GM18907 (cell line): Measurements from ENCODE around the gene LCK.

Source experiments
- ATAC-seq: cut with Tn5 transposase; IDR thresholded peaks from one replicate; pipeline ENCODE4 v1.9.1; 2021; ENCODE audit warnings: mild to moderate bottlenecking, moderate library complexity; ENCODE audit not compliant: unreplicated experiment

LCK gene

DNA sequence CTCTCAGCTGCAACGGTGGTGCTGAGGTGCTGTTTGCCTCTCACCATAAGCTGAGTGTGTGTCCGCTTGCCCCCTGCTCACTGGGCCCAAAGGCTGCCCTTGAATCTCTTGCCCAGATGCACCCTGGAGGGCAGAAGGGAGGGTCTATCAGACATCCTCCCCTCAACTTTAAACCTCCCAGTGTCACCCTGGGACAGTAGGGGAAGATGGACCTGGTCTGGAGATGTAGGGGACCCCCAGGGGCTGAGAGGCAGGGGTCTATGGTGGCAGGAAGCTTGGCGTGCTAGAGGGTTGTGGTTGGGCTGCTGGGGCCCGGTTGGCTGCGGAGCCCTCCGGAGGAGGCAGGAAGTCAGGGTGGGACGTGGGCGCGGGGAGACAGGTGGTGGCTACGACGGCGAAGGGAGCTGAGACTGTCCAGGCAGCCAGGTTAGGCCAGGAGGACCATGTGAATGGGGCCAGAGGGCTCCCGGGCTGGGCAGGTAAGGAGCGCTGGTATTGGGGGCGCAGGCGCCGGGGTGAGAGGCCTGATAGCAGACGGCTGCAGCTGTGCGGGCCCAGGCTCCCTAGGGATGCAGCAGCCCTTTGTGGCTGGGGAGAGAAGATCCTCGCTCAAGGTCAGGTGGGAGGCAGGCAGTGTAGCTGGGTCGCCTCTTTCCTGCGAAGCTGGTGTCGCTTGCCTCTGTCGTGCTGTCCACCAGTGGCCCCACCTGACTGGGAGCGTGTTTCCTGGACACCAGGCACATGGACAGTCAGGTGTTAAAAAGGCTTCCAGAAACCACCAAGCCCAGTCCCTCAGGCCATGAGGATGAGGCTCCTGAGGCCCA lies at the start of gene LCK:
TSS of gene LCK (plus strand) at position 373 of the 824 bp plus-strand sequence. CDS start 23,065 bp downstream, outside the sequence.
- ATAC-seq, result peak; percentile 26

DNA sequence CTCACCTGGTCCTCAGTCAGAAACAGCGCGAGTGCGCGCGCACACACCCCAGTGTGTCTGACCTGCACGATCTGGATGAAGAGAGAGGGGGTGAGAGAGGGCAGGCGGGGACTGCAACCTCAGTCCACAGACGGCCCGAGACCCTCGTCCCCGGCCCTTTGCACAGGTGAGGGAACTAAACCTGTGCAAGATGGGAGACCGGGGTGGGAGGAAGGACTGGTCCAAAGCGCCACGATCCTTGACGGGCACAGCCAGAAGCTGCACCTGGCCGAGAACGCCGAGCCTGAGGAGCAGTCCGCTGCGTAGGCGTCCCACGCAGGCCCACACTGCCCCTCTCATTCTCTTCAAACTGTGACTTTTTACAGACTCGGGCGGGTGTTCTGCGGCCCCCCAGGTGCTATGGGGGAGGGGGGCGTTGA lies 46.1 kb upstream of the LCK start:
- no peak for ATAC-seq

- ATAC-seq, result peak; percentile 45
These were observed 45.4 kb upstream of the LCK start, which contains the start of gene IQCC for GRCh38 chr1:32205401-32206370. Gene IQCC, plus strand, starts transcription at chr1:32205671. Its CDS starts 11 bp downstream, at chr1:32205682.

GRCh38 chr1:32208469-32208868 lies 42.6 kb upstream of the LCK start:
- ATAC-seq, result no peak

DNA sequence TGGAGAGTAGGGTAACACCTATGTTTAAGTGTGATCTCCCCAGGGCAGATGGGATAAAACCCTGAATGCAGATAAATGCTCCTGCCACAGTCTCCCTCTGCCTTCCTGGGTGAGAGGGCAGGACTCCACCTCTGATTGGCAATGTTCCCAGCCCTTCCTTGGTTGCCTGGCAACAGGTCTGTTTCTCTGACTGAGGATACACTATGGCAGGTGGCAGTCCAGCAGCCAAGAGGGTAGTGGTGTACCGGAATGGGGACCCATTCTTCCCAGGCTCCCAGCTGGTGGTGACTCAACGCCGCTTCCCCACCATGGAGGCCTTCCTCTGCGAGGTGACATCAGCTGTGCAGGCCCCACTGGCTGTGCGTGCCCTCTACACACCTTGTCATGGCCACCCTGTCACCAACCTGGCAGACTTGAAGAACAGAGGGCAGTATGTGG lies 42.2 kb upstream of the LCK start, which contains the start of gene DCDC2B:
TSS of gene DCDC2B (plus strand) at position 199 of the 438 bp plus-strand sequence. CDS start at position 204, 5 bp downstream.
- ATAC-seq, result no peak

DNA sequence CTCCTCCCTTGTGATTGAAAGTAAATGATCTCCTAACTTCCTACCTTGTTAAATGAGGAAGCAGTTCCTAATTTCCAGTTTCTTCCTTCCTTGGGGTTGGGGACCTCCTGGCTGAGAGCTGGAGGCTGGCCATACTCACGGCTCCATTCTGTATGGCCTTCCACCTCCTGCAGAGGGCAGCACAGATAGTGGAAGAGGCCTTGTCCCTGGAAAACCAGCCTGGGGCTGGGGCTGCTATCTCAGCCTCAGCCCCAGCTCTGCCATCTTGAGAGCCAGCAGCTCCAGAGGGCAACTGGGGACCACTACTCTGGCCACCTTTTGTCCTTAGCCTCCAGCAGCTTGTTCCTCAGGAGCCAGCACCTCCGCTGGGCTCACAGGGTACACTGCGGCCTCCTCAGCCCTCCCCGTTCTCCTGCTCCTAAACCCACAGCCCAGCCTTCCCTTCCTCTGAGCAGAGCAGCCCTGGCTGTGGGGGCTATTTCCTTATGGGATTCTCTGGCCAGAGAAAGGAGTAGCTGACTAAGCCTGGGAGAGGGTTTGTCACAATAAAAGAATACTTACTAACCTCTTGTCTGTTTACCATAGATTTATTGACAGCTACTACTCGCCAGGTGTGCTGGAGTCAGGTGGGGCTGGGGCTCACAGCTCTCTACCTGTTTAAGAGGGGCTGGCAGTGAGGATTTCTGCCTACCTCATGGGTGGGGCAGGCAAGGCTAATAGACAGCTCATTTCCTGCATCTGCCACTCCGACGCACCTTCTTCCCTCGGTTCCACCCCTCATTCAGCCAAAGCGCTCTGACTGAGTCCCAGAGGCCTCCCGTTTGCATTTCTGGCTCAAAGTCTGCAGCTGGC lies 35.2 kb upstream of the LCK start:
- no peak for ATAC-seq

DNA sequence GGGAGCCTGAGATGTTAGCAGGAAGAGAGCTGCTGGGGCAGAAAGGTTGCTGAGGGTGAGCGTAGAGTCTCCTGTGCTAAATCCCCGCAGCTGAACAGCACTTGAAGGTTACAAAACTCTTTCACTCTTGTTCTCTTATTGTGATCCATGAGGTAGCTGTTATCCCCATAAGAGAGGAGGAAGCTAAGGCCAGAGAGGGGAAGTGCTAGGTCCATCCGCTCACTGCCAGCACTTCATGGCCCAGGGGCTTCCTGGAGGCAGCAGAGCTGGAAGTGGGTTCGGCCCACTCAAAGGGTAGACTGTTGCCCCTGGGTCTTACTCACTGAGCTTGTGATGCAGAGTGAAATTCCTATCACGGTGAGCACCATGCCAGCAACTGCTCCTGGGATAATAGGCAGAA lies 34.5 kb upstream of the LCK start:
- no peak for ATAC-seq

DNA sequence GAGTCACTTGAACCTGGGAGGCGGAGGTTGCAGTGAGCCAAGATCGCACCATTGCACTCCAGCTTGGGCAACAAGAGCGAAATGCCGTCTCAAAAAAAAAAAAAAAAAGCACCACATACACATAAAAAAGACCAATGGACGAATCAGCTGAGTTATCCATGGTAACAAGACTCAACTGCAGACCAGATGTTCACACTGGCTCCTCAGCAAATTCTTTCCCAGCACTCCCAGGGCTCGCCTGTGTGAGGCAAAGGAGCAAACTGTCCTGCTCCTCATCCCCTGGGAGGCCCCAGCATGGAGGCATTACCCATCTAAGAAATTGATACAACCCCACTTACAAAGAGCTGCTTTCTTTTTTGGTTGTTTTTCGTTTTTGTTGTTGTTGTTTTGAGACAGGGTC lies 32.0 kb upstream of the LCK start:
- no peak for ATAC-seq

DNA sequence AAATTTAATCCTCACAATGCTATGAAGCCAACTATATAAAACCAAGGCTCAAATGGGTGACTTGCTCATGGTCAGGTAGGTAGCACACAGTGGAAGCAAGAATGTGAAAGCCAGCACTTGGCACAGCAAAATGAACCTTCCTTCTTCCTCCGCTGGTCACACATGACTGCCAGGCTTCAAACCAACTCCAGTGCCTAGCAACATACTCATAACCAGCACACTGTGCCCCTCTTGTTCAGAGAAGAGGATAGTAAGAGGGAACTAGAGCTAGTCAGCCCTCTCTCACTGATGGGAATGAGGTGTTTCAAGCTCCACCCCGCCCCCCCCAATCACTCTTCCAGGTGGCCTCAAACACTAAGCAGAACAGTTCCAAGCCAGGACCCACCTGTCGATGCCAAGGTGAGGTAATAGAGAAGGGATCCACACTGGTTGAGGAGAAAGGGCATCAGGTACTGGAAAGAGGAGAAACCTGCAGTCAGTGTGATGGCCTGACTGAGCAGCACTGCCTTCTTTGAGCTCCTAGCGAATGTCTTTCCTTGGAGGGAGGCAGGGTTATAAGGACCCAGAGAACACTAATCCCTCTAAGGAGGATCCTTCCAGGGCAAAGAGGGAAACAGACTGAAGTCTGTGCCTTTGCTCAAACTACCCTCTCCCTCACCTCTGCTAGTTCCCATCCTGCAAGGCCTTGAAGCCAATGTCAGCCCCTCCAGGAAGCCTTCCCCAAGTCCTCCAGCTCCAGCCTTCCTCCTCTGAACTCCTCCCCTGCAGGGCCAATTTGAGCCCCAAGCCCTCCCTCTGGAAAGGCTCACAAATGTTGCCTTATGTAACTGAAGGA lies 30.1 kb upstream of the LCK start:
- ATAC-seq, result no peak

DNA sequence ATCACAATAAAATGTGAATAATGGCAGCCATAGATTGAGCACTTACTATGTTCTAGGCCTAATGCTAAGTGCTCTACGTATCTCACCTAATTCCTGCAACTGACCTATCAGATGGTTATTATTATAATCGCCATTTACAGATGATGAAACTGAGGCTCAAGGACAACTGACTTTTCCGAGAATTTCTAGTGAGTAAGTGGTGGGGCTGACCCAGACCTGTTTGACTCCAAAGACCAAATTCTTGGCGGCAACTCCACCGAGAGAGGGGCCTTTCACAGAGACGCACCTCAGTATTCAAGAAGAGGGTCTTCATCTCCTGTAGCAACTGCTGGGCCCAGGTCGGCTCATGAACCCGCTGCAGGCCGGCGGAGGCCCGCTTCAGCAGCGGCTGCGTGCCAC lies 29.5 kb upstream of the LCK start:
- no peak for ATAC-seq

DNA sequence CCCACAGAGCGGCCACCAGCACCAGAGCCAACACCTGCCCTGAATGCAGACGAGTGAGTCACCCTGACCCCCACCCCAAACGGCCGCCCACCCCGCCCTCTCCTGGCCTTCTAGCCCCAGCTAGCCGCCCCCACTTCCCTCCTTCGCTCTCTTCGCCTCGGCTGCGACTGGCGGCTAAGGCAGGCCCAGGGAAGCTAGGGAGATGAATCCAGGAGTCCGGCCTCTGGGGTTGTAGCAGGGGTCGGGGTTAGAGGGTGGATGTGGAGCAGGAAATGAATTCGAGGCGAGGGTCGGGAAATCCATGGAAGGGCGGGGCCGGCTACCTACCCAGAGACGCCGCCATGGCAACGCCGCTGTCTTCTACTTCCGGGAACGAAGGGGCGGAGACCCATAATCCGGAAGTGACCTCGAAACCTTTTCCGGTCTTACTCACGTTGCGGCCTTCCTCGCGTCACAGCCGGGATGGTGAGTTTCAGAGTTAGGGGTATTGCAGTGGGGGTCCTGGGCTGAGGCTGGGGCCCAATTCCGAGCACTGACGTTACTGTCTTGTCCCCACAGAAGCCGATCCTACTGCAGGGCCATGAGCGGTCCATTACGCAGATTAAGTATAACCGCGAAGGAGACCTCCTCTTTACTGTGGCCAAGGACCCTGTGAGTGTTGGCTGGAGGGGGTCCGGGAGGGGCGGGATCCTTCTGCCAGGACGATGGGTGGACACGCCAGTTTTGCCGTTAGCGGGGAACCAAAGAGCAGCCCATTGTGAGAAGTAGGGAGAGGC lies 28.9 kb upstream of the LCK start, which contains the start of the genes EIF3I and TMEM234:
TSS of gene EIF3I (plus strand) at position 428 of the 776 bp plus-strand sequence. CDS start at position 463, 35 bp downstream.
TSS of gene TMEM234 (minus strand) at position 374 of the 776 bp plus-strand sequence. CDS start at position 343, 31 bp downstream.
- ATAC-seq, result peak; percentile 90

DNA sequence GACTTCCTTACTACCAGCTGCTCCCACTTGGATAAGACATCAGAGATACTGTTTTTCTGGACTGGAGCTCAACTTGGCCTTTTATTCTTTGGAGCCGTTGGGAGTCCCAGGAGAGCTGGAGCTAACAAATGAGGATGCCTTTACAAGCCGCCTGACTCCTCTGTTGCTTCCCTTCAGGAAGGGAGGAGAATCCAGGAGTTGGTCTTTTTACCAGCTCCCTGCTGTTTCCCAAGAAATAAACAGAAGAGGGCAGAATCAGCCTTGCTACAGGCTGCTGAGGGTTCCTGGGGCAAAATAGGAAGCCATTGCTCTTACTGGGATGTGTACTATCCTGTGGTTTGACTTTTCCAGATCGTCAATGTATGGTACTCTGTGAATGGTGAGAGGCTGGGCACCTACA lies 27.4 kb upstream of the LCK start:
- no peak for ATAC-seq

GRCh38 chr1:32224285-32224684 lies 26.8 kb upstream of the LCK start:
- ATAC-seq, result no peak

DNA sequence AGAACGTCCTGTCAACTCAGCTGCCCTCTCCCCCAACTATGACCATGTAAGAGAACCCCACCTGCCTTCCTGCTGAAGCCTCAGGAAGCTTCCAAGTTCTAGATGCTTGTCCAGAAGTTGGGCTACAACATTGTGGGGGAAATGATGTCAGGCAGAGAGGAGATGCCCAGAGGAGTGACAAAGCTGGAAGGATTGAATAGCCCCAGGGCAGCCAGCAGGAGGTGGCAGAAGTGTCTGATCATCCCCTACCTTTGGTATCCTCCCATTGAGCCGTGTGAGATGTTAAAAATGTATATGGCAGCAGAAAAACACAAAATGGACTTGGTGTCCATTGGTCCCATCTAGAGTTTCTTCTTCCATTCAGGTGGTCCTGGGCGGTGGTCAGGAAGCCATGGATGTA lies 22.3 kb upstream of the LCK start:
- no peak for ATAC-seq

- ATAC-seq, result no peak
These were observed 19.1 kb upstream of the LCK start for GRCh38 chr1:32231843-32232432.

GRCh38 chr1:32232558-32233304 lies 18.3 kb upstream of the LCK start:
- no peak for ATAC-seq

DNA sequence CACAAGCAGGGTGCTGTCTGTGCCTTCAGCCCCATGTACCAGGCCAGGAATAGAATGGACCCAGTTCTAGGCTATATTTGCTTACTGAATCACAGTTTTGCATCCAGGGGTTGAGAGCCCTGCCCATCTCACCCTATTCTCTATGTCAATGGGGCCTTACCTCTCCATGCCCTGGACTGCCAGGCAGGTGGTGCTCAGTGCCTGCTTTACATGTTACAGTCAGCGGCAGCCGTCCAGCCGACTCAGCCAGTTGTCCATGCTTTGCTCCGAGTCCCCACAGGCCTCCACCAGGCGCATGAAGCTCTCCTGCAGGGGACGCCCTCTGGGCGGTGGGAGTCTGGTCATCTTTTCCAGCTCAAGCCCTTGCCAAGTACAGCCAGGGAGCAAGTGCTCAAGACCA lies 16.3 kb upstream of the LCK start:
- no peak for ATAC-seq
